Liver (tissue), 9 donors: Measurements from ENCODE around the gene SRGAP3. TPM values are rescaled to one million over a fixed set of nuclear protein-coding genes. Genes with fewer than 3 reads are reported as not detected.

Experiments used
- DNase-seq: peaks from one replicate; pipeline ENCODE4 v3.0.0-alpha.2; 2017; ENCODE audit warnings: low spot score
- H3K27ac ChIP-seq, 2 donors: one replicate each; pipeline ENCODE4 v1.7.0; 2013; ENCODE audit warnings: inconsistent platforms in 2 of 2, low read length in 2 of 2, control low read depth in 1 of 2, low read depth in 1 of 2, mild to moderate bottlenecking in 1 of 2
- H3K27me3 ChIP-seq, 4 donors: one replicate each; pipeline versions ENCODE4 v1.6.1 to v1.7.0; 2013; ENCODE audit warnings: low read length in 3 of 4, inconsistent platforms in 1 of 4, mild to moderate bottlenecking in 1 of 4, moderate library complexity in 1 of 4; ENCODE audit not compliant: control insufficient read depth in 4 of 4, insufficient read depth in 4 of 4
- H3K36me3 ChIP-seq, 4 donors: one replicate each; pipeline versions ENCODE4 v1.6.1 to v1.7.0; 2013; ENCODE audit warnings: low read length in 3 of 4, mild to moderate bottlenecking in 3 of 4, low read depth in 1 of 4, moderate library complexity in 1 of 4; ENCODE audit not compliant: control insufficient read depth in 4 of 4, insufficient read depth in 3 of 4
- H3K4me1 ChIP-seq, 4 donors: one replicate each; pipeline versions ENCODE4 v1.6.1 to v1.7.0; 2013; ENCODE audit warnings: low read length in 3 of 4, mild to moderate bottlenecking in 3 of 4, moderate library complexity in 1 of 4; ENCODE audit not compliant: control insufficient read depth in 4 of 4, insufficient read depth in 4 of 4
- H3K4me3 ChIP-seq, 3 donors: one replicate each; pipeline versions ENCODE4 v1.6.1 to v1.7.0; 2013; ENCODE audit warnings: low read length in 3 of 3, control low read depth in 1 of 3, low read depth in 1 of 3, mild to moderate bottlenecking in 1 of 3
- H3K9ac ChIP-seq, 2 donors: one replicate each; pipeline ENCODE4 v1.7.0; 2013; ENCODE audit warnings: low read length in 2 of 2, mild to moderate bottlenecking in 2 of 2, moderate library complexity in 2 of 2, control low read depth in 1 of 2, low read depth in 1 of 2
- H3K9me3 ChIP-seq, 4 donors: one replicate each; pipeline versions ENCODE4 v1.6.1 to v1.7.0; 2013; ENCODE audit warnings: low read length in 3 of 4; ENCODE audit not compliant: control insufficient read depth in 4 of 4
- ATF3 ChIP-seq: IDR thresholded peaks from 2 replicates; pipeline ENCODE4 v1.6.1; 2016; ENCODE audit warnings: antibody characterized with exemption
- CTCF ChIP-seq: fragments of 150-350 bp; IDR thresholded peaks from 2 replicates; pipeline ENCODE4 v1.5.1; 2017; ENCODE audit warnings: improper control_type of control experiment, low read depth, low read length; ENCODE audit not compliant: missing input control
- EGR1 ChIP-seq, 2 donors: IDR thresholded peaks; 2 replicates each; pipeline ENCODE4 v1.6.1; 2016 to 2018; ENCODE audit warnings: antibody characterized with exemption in 2 of 2, low read depth in 2 of 2
- FOXA1 ChIP-seq: IDR thresholded peaks from 2 replicates; pipeline ENCODE4 v1.6.1; 2016; ENCODE audit warnings: antibody characterized with exemption
- FOXA2 ChIP-seq: IDR thresholded peaks from 2 replicates; pipeline ENCODE4 v1.6.1; 2016; ENCODE audit warnings: antibody characterized with exemption
- GABPA ChIP-seq, 2 donors: IDR thresholded peaks in 1 of 2; conservative IDR thresholded peaks in 1 of 2; 2 replicates each; pipeline ENCODE4 v1.6.1; 2016; ENCODE audit warnings: antibody characterized with exemption in 2 of 2, mild to moderate bottlenecking in 1 of 2, moderate library complexity in 1 of 2
- HNF4A ChIP-seq, 2 donors: conservative IDR thresholded peaks; 2 replicates each; pipeline ENCODE4 v1.6.1; 2016; ENCODE audit warnings: antibody characterized with exemption in 2 of 2, mild to moderate bottlenecking in 2 of 2
- HNF4G ChIP-seq: IDR thresholded peaks from 2 replicates; pipeline ENCODE4 v1.6.1; 2016; ENCODE audit warnings: antibody characterized with exemption
- JUND ChIP-seq, 2 donors: IDR thresholded peaks; 2 replicates each; pipeline ENCODE4 v1.6.1; 2016; ENCODE audit warnings: antibody characterized with exemption in 2 of 2
- MAX ChIP-seq: IDR thresholded peaks from 2 replicates; pipeline ENCODE4 v1.6.1; 2016; ENCODE audit warnings: antibody characterized with exemption
- NR2F2 ChIP-seq: IDR thresholded peaks from 2 replicates; pipeline ENCODE4 v1.6.1; 2016; ENCODE audit warnings: antibody characterized with exemption
- RAD21 ChIP-seq, 2 donors: IDR thresholded peaks; 2 replicates each; pipeline ENCODE4 v1.6.1; 2016; ENCODE audit warnings: antibody characterized with exemption in 2 of 2, mild to moderate bottlenecking in 2 of 2
- REST ChIP-seq: IDR thresholded peaks from 2 replicates; pipeline ENCODE4 v1.6.1; 2016; ENCODE audit warnings: antibody characterized with exemption, mild to moderate bottlenecking
- RXRA ChIP-seq, 2 donors: IDR thresholded peaks; 2 replicates each; pipeline ENCODE4 v1.6.1; 2017 to 2018; ENCODE audit warnings: antibody characterized with exemption in 2 of 2, mild to moderate bottlenecking in 1 of 2
- SP1 ChIP-seq: IDR thresholded peaks from 2 replicates; pipeline ENCODE4 v1.6.1; 2018; ENCODE audit warnings: antibody characterized with exemption, mild to moderate bottlenecking
- TAF1 ChIP-seq: conservative IDR thresholded peaks from 2 replicates; pipeline ENCODE4 v1.6.1; 2016; ENCODE audit warnings: antibody characterized with exemption, mild to moderate bottlenecking
- YY1 ChIP-seq: IDR thresholded peaks from 2 replicates; pipeline ENCODE4 v1.6.1; 2016; ENCODE audit warnings: antibody characterized with exemption, mild to moderate bottlenecking
- ZBTB33 ChIP-seq: IDR thresholded peaks from 2 replicates; pipeline ENCODE4 v1.6.1; 2016; ENCODE audit warnings: antibody characterized with exemption
- WGBS: extraction: QIAGEN DNeasy Blood & Tissue Kit; methylation state at CpG from one replicate; pipeline ENCODE4 v1.1.7; 2013; 5-methylcytosine and 5-hydroxymethylcytosine counted together
- polyA plus RNA-seq, 2 donors: library from polyadenylated mRNA; stranded (reverse) in 1 of 2; unstranded in 1 of 2; fragments of 200-250 nt in 1 of 2; fragments of >200 nt in 1 of 2; fragmentation: Nextera tagmentation in 1 of 2; extraction: Ambion mirVana in 1 of 2; gene quantifications; one replicate each; pipeline versions ENCODE4 v1.2.1 to v1.2.3, GENCODE V29; 2013 to 2015
- total RNA-seq, 2 donors: library from RNA; depleted of rRNA; stranded (reverse); fragments of >200 nt; gene quantifications; one replicate each; pipeline ENCODE4 v1.2.3, GENCODE V29; 2014
- donor health status: healthy.
- donor health status: healthy.
- donor health status: healthy.
- donor health status: healthy.
- donor health status: healthy.

The SRGAP3 gene
- total and polyA plus RNA-seq, 4 donors = 0.61 to 4.2 (median 1.6) TPM

- Histone ChIP-seq H3K9ac (no peak overlapping the region), H3K27me3 (no peaks in the 10 kb centered on the region), H3K36me3 (no peaks in the 10 kb centered on the region), H3K27ac (no peak overlapping the region), H3K9me3 (no peaks in the 10 kb centered on the region), H3K4me1 (no peaks in the 10 kb centered on the region), H3K4me3 (no peak overlapping the region)
- TF ChIP-seq FOXA1 (no peak), NR2F2 (no peak), SP1 (no peak), FOXA2 (no peak), GABPA (IDR thresholded peaks at IDR 0.05 in 1 of 2, conservative IDR thresholded peaks at IDR 0.05 in 1 of 2) (no peak), MAX (no peak), ZBTB33 (no peak), EGR1 (IDR thresholded peaks at IDR 0.05; ENCODE audit: low read depth in 2 of 2) (no peak), YY1 (no peak), RAD21 (IDR thresholded peaks at IDR 0.05) (no peak), HNF4G (no peak), RXRA (IDR thresholded peaks at IDR 0.05) (no peak), ATF3 (no peak), REST (no peak), TAF1 (no peak), CTCF (no peak), JUND (IDR thresholded peaks at IDR 0.05) (no peak), HNF4A (conservative IDR thresholded peaks at IDR 0.05) (no peak)
- 82% methylated on average over 8 of the region's 8 CpGs for WGBS
- DNase-seq = no peak
Observed at GRCh38 chr3:9108876-9109567, 140.4 kb downstream of the SRGAP3 start.
